ENCODE data around the gene SLC22A17.
A peak's percentile ranks its signal among the peaks of the same experiment; 100 is the strongest.
"Not testable (repeated sequence)": the region's sequence is repeated elsewhere in the genome, so short reads cannot be mapped to it uniquely, and the experiment has no call there.

The SLC22A17 gene

GRCh38 chr14:23327947-23328744 lies 24.5 kb downstream of the SLC22A17 start:
- peak; percentile 57 for DNase-seq

- DNase-seq, result no peak
Measured at GRCh38 chr14:23326491-23327332, 26.0 kb downstream of the SLC22A17 start.

GRCh38 chr14:23325746-23326145 lies 26.9 kb downstream of the SLC22A17 start:
- DNase-seq, result not testable (repeated sequence)

GRCh38 chr14:23324993-23325392 lies 27.7 kb downstream of the SLC22A17 start:
- no peak for DNase-seq

- no peak for DNase-seq
Measured at GRCh38 chr14:23324455-23324846, 28.2 kb downstream of the SLC22A17 start.

GRCh38 chr14:23323838-23324454 lies 28.7 kb downstream of the SLC22A17 start:
- no peak for DNase-seq

GRCh38 chr14:23322568-23323517 lies 29.8 kb downstream of the SLC22A17 start:
- no peak for DNase-seq

GRCh38 chr14:23321572-23322547 lies 30.8 kb downstream of the SLC22A17 start:
- DNase-seq, result peak; percentile 27

- peak; percentile 100 for DNase-seq
Measured at GRCh38 chr14:23320584-23321571, 31.8 kb downstream of the SLC22A17 start, which contains the start of gene PABPN1. TSS of gene PABPN1 (plus strand) at chr14:23321457. CDS start at chr14:23321470, 13 bp downstream.

GRCh38 chr14:23319746-23320583 lies 32.7 kb downstream of the SLC22A17 start:
- no peak for DNase-seq

GRCh38 chr14:23316300-23316699 lies 36.4 kb downstream of the SLC22A17 start:
- DNase-seq, result no peak

- no peak for DNase-seq
Measured at GRCh38 chr14:23310546-23310945, 42.1 kb downstream of the SLC22A17 start.

GRCh38 chr14:23308721-23309445 lies 43.8 kb downstream of the SLC22A17 start:
- no peak for DNase-seq

- no peak for DNase-seq
Measured at GRCh38 chr14:23307687-23308644, 44.7 kb downstream of the SLC22A17 start.

GRCh38 chr14:23307146-23307530 lies 45.5 kb downstream of the SLC22A17 start:
- DNase-seq, result no peak

GRCh38 chr14:23306412-23307145 lies 46.1 kb downstream of the SLC22A17 start, which contains the start of gene BCL2L2:
TSS of gene BCL2L2 (plus strand) at chr14:23306833. CDS start at chr14:23307768, 935 bp downstream.
- peak; percentile 35 for DNase-seq
